Tibial nerve (tissue), 3 donors: Measurements from ENCODE around the gene MSL3B.

Source experiments
- POLR2A ChIP-seq, 2 donors: fragments of 450-650 bp; IDR thresholded peaks; one replicate each; pipeline ENCODE4 v1.6.1; 2017; ENCODE audit warnings: antibody characterized with exemption in 2 of 2, mild to moderate bottlenecking in 2 of 2, moderate library complexity in 2 of 2
- TF ChIP-seq, protein P1 (sequence below), 5 experiments: fragments of 200-600 bp in 3 of 5; fragments of 450-650 bp in 2 of 5; sonication (generic) in 3 of 5; IDR thresholded peaks; one replicate each; pipeline ENCODE4 v1.5.1; 2016 to 2019; ENCODE audit warnings: antibody characterized with exemption in 5 of 5, mild to moderate bottlenecking in 3 of 5, moderate library complexity in 2 of 5

DNA sequence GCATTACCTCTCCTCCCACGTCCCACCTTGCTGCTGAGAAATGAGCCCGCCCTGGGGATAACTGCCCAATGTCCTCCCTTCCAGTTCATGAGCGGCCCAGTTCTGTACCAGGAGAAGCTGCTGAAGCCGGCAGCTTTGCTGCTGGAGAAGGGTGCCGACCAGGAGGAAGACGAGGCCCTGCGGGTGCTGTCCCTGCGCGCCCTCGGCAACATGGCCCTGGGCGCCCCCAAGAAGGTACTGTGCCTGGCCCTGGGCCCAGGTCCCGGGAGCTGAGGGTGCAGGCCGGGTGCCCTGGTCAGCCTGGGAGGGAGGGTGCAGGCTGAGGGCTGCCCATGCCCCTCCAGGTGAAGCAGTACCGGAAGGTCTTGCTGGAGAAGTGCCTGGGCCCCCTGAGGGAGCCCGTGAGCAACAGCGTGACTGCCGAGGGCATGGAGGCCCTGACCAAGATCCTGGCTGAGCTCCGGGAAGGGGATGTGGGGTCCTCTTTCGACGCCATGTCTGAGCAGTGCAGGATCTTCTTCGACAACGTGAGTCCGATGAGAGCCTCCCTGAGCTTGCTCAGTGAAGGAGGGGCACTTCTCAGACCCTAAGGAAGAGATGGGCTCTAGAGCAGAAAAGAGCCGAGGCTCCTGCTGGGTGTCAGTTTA lies 39.5 kb downstream of the MSL3B start:
- TF ChIP-seq, protein P1, sequence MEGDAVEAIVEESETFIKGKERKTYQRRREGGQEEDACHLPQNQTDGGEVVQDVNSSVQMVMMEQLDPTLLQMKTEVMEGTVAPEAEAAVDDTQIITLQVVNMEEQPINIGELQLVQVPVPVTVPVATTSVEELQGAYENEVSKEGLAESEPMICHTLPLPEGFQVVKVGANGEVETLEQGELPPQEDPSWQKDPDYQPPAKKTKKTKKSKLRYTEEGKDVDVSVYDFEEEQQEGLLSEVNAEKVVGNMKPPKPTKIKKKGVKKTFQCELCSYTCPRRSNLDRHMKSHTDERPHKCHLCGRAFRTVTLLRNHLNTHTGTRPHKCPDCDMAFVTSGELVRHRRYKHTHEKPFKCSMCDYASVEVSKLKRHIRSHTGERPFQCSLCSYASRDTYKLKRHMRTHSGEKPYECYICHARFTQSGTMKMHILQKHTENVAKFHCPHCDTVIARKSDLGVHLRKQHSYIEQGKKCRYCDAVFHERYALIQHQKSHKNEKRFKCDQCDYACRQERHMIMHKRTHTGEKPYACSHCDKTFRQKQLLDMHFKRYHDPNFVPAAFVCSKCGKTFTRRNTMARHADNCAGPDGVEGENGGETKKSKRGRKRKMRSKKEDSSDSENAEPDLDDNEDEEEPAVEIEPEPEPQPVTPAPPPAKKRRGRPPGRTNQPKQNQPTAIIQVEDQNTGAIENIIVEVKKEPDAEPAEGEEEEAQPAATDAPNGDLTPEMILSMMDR (IDR thresholded peaks at IDR 0.05), result no peak
- no peak for TF ChIP-seq POLR2A (IDR thresholded peaks at IDR 0.05)
